Non-pigmented ciliary epithelial cell (primary cell): ENCODE results near the gene TMEM63B.

Source experiments
- DNase-seq: peaks from one replicate; pipeline ENCODE4 v3.0.0-alpha.2; 2010; ENCODE audit warnings: low read depth

Gene TMEM63B

GRCh38 chr6:44145839-44146238, 18.5 kb downstream of the TMEM63B start:
- DNase-seq = no peak

GRCh38 chr6:44146685-44147084, 19.3 kb downstream of the TMEM63B start:
- DNase-seq = no peak

DNA sequence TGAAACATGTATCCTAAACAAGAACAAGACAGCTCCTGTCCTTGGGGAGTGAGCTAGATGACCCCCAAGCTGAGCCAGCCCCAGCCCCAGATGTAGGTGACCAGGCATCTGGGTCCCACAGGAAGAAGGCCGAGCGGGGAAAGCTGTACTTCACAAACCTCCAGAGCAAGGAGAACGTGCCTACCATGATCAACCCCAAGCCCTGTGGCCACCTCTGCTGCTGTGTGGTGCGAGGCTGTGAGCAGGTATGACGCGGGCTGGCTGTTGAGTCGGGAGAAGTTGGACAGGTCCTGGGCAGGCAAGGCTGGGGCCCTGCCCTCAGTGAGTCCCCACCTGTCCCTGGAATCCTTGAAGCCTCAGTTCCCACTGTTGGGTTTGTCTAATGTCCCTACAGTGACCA, 19.9 kb downstream of the TMEM63B start:
- DNase-seq = no peak

- DNase-seq = no peak
These were observed 21.0 kb downstream of the TMEM63B start for GRCh38 chr6:44148306-44148705.

GRCh38 chr6:44149369-44150012, 22.1 kb downstream of the TMEM63B start:
- DNase-seq = no peak

DNA sequence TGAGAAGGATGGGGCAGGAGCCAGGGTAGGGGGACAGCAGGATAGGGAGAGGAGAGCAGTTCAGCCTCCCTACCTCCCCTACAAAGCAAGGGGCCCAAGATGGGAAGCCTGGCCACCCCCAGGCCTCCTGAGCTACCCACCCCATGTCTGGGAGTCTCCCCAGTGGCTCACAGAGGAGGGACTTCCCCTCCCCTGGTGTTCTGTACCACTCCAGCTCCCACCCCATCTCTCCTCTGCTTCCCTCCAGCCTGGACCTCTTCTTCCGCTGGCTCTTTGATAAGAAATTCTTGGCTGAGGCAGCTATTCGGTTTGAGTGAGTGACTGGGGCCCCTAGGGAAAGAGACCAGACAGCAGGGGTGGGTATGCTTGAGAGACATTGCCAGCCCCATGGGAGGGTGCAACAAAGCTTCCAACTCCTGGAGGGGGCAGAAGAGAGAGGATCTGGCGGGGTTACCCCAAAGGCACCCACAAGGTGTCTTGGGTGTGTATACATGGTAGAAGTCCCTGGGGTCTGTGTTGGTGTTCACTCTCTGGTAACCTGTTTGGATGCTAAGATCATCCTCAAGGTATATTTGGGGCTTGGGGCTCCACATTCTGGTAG, 23.1 kb downstream of the TMEM63B start:
- DNase-seq = no peak

- DNase-seq = no peak
These were observed 24.2 kb downstream of the TMEM63B start for GRCh38 chr6:44151348-44152108.

DNA sequence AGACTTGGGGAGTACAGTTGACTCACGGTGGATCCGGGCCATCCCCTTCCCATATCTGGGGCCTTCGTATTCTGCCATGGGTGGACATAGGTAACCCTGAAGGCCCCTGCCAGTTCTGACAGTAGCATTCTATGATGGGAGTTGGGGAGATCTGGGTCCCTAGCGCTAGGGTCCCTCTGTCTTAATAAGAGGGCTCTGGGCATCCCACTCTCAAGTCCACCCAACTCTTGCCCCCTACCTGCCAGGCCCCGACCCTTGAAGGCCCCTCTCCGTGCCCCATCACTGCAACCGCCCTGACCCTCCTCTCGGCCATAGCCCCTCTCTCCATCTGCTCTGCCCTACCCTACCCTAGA, 24.7 kb downstream of the TMEM63B start:
- DNase-seq = no peak

DNA sequence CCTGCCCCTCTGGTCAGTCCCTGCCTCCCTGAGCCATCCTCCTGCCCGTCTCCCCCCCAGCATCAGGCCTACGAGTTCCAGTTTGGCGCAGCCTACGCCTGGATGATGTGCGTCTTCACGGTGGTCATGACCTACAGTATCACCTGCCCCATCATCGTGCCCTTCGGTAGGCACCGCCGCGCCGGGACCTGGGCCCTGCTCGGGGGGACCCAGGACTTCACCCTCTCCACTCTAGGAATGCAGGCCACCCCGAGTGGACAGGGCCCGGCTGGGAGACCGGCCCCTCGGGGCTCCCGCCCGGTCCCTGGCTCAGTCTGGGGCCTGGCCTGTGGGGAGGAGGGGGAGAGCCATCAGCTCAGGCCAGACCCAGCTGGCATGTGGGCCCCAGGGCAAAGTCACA, 25.2 kb downstream of the TMEM63B start:
- DNase-seq = no peak

GRCh38 chr6:44154067-44154466, 26.7 kb downstream of the TMEM63B start:
- DNase-seq = no peak

GRCh38 chr6:44156494-44157151, 29.3 kb downstream of the TMEM63B start:
- no peak for DNase-seq

GRCh38 chr6:44157152-44157521, 29.8 kb downstream of the TMEM63B start:
- DNase-seq = no peak

- no peak for DNase-seq
These were observed 31.4 kb downstream of the TMEM63B start, which contains the start of gene CAPN11 for GRCh38 chr6:44158770-44159228. CAPN11 (plus strand) TSS chr6:44158820; CDS start chr6:44158849, 29 bp downstream.

DNA sequence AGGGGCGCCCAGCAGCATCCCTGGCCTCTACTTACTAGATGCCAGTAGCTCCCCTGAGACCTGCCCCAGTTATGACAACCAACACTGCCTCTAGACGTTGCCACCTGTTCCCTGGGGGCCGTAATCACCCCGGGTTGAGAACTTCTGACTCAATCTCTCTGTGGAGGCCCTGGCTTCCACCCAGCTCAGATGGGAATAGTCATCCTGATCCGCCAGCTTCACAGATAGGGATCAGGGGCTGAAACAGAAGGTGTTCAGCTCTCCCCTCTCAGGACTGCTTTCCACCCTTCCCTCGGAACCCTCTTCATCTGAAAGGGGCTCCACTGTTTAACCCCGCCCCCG, 34.6 kb downstream of the TMEM63B start:
- no peak for DNase-seq

GRCh38 chr6:44162876-44163625, 35.7 kb downstream of the TMEM63B start:
- DNase-seq = no peak

GRCh38 chr6:44166116-44166515, 38.8 kb downstream of the TMEM63B start:
- DNase-seq = no peak

- no peak for DNase-seq
These were observed 39.3 kb downstream of the TMEM63B start for GRCh38 chr6:44166591-44167184.

DNA sequence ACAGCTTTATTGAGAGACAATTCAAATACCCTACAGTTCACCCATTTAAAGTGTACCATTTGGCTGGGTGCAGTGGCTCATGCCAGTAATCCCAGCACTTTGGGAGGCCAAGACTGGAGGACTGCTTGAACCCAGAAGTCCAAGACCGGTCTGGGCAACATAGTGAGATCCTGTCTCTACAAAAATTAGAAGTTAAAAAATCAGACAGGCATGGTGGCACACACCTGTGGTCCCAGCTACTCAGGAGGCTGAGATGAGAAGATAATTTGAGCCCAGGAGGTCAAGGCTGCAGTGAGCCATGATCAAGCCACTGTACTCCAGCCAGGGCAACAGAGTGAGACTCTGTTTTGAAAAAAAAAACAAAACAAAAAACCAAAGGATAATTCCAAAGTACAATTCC, 40.2 kb downstream of the TMEM63B start:
- no peak for DNase-seq

DNA sequence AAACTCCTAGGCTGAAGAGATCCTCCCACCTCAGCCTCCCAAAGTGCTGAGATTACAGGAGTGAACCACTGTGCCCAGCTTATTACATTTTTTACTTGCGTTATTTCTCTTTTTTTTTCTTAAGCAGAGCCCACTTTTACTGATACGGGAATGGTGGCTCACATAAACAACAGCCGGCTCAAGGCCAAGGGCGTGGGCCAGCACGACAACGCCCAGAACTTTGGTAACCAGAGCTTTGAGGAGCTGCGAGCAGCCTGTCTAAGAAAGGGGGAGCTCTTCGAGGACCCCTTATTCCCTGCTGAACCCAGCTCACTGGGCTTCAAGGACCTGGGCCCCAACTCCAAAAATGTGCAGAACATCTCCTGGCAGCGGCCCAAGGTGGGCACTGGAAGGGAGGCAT, 41.8 kb downstream of the TMEM63B start:
- no peak for DNase-seq

- no peak for DNase-seq
These were observed 42.7 kb downstream of the TMEM63B start for GRCh38 chr6:44169886-44170570.

DNA sequence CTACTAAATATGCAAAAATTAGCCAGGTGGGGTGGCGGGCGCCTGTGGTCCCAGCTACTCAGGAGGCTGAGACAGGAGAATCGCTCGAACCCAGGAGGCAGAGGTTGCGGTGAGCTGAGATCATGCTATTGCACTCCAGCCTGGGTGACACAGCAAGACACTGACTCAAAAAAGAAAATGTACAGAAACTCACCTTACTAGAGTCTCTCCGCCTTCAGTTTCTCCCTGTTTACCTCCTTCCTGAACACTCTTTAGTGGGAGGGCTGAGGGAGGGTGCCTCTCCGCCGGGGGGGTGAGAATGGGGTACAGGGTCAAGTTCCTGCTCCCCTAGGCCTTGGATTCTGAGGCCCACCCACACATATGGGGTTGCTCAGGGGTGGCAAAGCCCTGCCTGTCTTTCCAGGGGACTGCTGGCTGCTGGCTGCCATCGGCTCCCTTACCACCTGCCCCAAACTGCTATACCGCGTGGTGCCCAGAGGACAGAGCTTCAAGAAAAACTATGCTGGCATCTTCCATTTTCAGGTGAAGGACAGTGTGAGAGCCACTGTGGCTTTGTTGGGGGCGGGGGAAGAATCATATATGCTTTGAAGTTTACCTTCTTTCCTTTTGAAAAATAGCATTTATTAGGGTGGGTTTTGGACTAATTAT, 44.7 kb downstream of the TMEM63B start:
- DNase-seq = no peak
